BLaER1 (cell line): Measurements from ENCODE around the gene RASAL2.

ENCODE experiments used
- H3K27ac ChIP-seq: shearing (Covaris generic); formaldehyde crosslinking; 2 replicates; pipeline ENCODE4 v1.8.1; 2022
- H3K27me3 ChIP-seq: shearing (Covaris generic); formaldehyde crosslinking; 2 replicates; pipeline ENCODE4 v1.8.1; 2022
- H3K36me3 ChIP-seq: shearing (Covaris generic); formaldehyde crosslinking; 2 replicates; pipeline ENCODE4 v1.8.1; 2022
- H3K4me1 ChIP-seq: shearing (Covaris generic); formaldehyde crosslinking; 2 replicates; pipeline ENCODE4 v1.8.1; 2022
- H3K4me2 ChIP-seq: shearing (Covaris generic); formaldehyde crosslinking; 2 replicates; pipeline ENCODE4 v1.8.1; 2022
- H3K4me3 ChIP-seq: shearing (Covaris generic); formaldehyde crosslinking; 2 replicates; pipeline ENCODE4 v1.8.1; 2022
- H3K9ac ChIP-seq: shearing (Covaris generic); formaldehyde crosslinking; 2 replicates; pipeline ENCODE4 v1.8.1; 2022
- H3K9me3 ChIP-seq: shearing (Covaris generic); formaldehyde crosslinking; 2 replicates; pipeline ENCODE4 v1.8.1; 2022
- H4K20me1 ChIP-seq: shearing (Covaris generic); formaldehyde crosslinking; 2 replicates; pipeline ENCODE4 v1.8.1; 2022
- Cebpa-rat ChIP-seq: shearing (Covaris generic); IDR thresholded peaks from 2 replicates; pipeline ENCODE4 v1.8.1; 2022

RASAL2 gene

GRCh38 chr1:178407655-178408054, 313.8 kb downstream of the RASAL2 start:
- peak overlapping the region; percentile 93 for H3K27ac ChIP-seq
- no peaks in the 10 kb centered on the region for H4K20me1 ChIP-seq
- no peak for TF ChIP-seq Cebpa-rat
- H3K36me3 ChIP-seq, result peaks cover 18% of the 10 kb centered on the region
- peaks cover 63% of the 10 kb centered on the region for H3K4me1 ChIP-seq
- no peaks in the 10 kb centered on the region for H3K27me3 ChIP-seq
- H3K4me2 ChIP-seq, result peak overlapping the region; percentile 63
- peak overlapping the region; percentile 81 for H3K9ac ChIP-seq
- H3K4me3 ChIP-seq, result peak overlapping the region; percentile 66
- peaks cover 50% of the 10 kb centered on the region for H3K9me3 ChIP-seq

- Histone ChIP-seq H3K27ac (peak overlapping the region; percentile 93), H3K27me3 (no peaks in the 10 kb centered on the region), H4K20me1 (no peaks in the 10 kb centered on the region), H3K9me3 (peaks cover 52% of the 10 kb centered on the region), H3K9ac (peak overlapping the region; percentile 57), H3K4me3 (0 out of 2 replicates have a peak overlapping the region, but pooled peaks have one; percentile 23), H3K4me2 (peak overlapping the region; percentile 63), H3K4me1 (peaks cover 68% of the 10 kb centered on the region), H3K36me3 (peaks cover 14% of the 10 kb centered on the region)
- peak; percentile 38; the same call in 1 of the 2 replicates for TF ChIP-seq Cebpa-rat
Measured at GRCh38 chr1:178408871-178409270, 315.0 kb downstream of the RASAL2 start.

- Histone ChIP-seq H4K20me1 (no peaks in the 10 kb centered on the region), H3K27me3 (no peaks in the 10 kb centered on the region), H3K4me3 (peak overlapping the region; percentile 23; the same call in 1 of the 2 replicates), H3K4me2 (peak overlapping the region; percentile 63), H3K36me3 (peaks cover 9% of the 10 kb centered on the region), H3K27ac (peak overlapping the region; percentile 93), H3K9me3 (peaks cover 45% of the 10 kb centered on the region), H3K9ac (peak overlapping the region; percentile 57; the same call in 1 of the 2 replicates), H3K4me1 (peaks cover 68% of the 10 kb centered on the region)
- TF ChIP-seq Cebpa-rat, result no peak
Measured at GRCh38 chr1:178409541-178409940, 315.6 kb downstream of the RASAL2 start.

DNA sequence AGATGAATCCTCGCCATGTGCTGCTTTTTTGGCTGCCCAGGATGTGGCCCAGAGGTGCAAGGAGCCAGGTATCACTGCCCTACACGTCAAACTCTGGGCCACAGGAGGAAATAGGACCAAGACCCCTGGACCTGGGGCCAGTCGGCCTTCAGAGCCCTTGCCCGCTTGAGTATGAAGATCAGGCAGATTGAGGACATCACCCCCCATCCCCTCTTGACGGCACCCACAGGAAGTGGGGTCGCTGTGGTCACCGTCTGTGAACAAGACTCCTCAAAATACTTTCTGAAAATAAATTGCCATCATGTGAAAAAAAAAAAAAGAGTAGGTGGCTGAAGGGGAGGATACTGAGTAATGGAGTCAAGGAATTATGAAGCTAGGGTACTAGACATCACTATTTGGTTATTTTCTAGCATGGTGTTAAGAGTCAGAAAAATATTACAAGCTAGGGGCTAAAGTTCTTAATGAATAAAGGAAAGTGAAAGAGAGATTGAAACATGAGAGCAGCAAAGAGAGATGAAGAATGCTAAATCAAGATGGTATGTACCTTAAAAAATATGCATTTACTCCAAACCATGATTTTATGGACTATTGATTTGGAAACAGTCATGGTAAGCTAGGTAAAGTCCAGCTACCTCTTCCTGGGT, 318.0 kb downstream of the RASAL2 start:
- H3K4me2 ChIP-seq, result peak overlapping the region; percentile 64
- H3K9ac ChIP-seq, result no peak overlapping the region; the same call in 1 of the 2 replicates
- H4K20me1 ChIP-seq, result no peaks in the 10 kb centered on the region
- no peak for TF ChIP-seq Cebpa-rat
- no peaks in the 10 kb centered on the region; the same call in 1 of the 2 replicates for H3K36me3 ChIP-seq
- peaks cover 39% of the 10 kb centered on the region for H3K9me3 ChIP-seq
- no peaks in the 10 kb centered on the region for H3K27me3 ChIP-seq
- peaks cover 51% of the 10 kb centered on the region for H3K4me1 ChIP-seq
- H3K4me3 ChIP-seq, result no peak overlapping the region; the same call in 1 of the 2 replicates
- peak overlapping the region; percentile 75 for H3K27ac ChIP-seq

DNA sequence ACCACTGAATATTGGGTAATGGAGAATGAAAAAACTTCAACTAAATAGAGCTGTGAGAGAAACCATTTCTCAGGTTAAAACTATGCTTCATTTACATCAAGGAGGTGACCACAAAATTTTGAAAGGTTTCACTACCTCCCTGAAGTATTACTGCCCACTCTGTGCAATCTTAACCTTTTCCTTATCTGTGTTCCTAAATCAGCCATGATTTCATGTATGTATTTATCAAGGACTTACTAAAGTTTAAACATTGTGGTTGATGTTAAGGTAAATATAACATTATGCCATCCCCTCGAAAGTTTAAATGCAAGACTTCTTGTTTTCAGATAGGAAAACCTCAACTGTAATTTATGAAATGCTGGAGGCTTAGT, 318.5 kb downstream of the RASAL2 start:
- Histone ChIP-seq H3K9me3 (peaks cover 45% of the 10 kb centered on the region), H3K4me1 (peaks cover 51% of the 10 kb centered on the region), H3K4me2 (peak overlapping the region; percentile 64), H3K27ac (peak overlapping the region; percentile 75), H3K4me3 (no peak overlapping the region), H3K27me3 (no peaks in the 10 kb centered on the region), H3K36me3 (no peaks in the 10 kb centered on the region; the same call in 1 of the 2 replicates), H4K20me1 (no peaks in the 10 kb centered on the region), H3K9ac (0 out of 2 replicates have a peak overlapping the region, but pooled peaks have one; percentile 9)
- no peak for TF ChIP-seq Cebpa-rat

- TF ChIP-seq Cebpa-rat, result no peak
- H3K9me3 ChIP-seq, result peaks cover 15% of the 10 kb centered on the region; the same call in 1 of the 2 replicates
- H3K4me1 ChIP-seq, result peaks cover 3% of the 10 kb centered on the region
- H3K4me3 ChIP-seq, result no peak overlapping the region
- no peak overlapping the region for H3K4me2 ChIP-seq
- no peak overlapping the region for H3K9ac ChIP-seq
- no peaks in the 10 kb centered on the region for H3K27me3 ChIP-seq
- H3K36me3 ChIP-seq, result no peaks in the 10 kb centered on the region
- H3K27ac ChIP-seq, result no peak overlapping the region
- no peaks in the 10 kb centered on the region for H4K20me1 ChIP-seq
Measured at GRCh38 chr1:178417858-178418257, 324.0 kb downstream of the RASAL2 start.

- H3K27me3 ChIP-seq, result no peaks in the 10 kb centered on the region
- no peak overlapping the region for H3K27ac ChIP-seq
- no peak overlapping the region for H3K4me2 ChIP-seq
- peaks cover 13% of the 10 kb centered on the region; the same call in 1 of the 2 replicates for H3K9me3 ChIP-seq
- H3K36me3 ChIP-seq, result no peaks in the 10 kb centered on the region
- no peak for TF ChIP-seq Cebpa-rat
- no peak overlapping the region for H3K4me3 ChIP-seq
- H3K4me1 ChIP-seq, result no peaks in the 10 kb centered on the region
- no peak overlapping the region for H3K9ac ChIP-seq
- no peaks in the 10 kb centered on the region for H4K20me1 ChIP-seq
Measured at GRCh38 chr1:178418284-178418955, 324.5 kb downstream of the RASAL2 start.

GRCh38 chr1:178434360-178434759, 340.5 kb downstream of the RASAL2 start:
- H3K9me3 ChIP-seq, result no peaks in the 10 kb centered on the region

DNA sequence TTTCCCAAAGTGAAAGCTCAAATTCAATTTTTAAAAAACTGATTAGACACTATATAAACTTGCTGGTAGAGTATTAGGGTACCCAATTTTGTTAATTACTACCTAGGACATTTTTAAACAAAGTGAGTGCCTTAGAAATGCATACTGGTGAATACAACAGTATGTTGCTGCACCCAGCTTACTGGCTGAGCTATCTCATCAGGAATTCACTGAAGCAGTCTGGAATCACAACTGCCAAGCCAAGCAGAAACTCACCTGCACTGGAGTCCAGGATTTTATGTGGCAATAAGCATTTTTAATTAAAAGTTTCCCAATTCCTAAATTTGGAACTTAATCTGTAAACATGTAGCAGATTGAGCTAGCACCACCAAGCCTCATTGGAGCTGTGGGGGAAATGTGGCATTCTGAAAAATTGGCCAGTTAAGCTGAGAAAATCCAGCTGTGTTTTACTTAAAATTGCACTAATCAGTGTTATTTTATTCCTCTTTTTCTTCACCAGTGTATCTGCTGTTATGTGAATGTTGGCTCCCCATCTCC, 341.1 kb downstream of the RASAL2 start:
- no peak overlapping the region for H3K9ac ChIP-seq
- no peak for TF ChIP-seq Cebpa-rat
- H3K4me2 ChIP-seq, result no peak overlapping the region
- H3K27ac ChIP-seq, result no peak overlapping the region
- no peaks in the 10 kb centered on the region for H3K4me1 ChIP-seq
- H3K4me3 ChIP-seq, result no peak overlapping the region
- H3K9me3 ChIP-seq, result no peaks in the 10 kb centered on the region
- no peaks in the 10 kb centered on the region for H4K20me1 ChIP-seq
- H3K36me3 ChIP-seq, result no peaks in the 10 kb centered on the region
- no peaks in the 10 kb centered on the region for H3K27me3 ChIP-seq

More at GRCh38 chr1:178434360-178434759, 340.5 kb downstream of the RASAL2 start:
- H3K27me3 ChIP-seq, result no peaks in the 10 kb centered on the region
- H3K9ac ChIP-seq, result no peak overlapping the region
- H3K4me1 ChIP-seq, result no peaks in the 10 kb centered on the region
- H3K4me2 ChIP-seq, result no peak overlapping the region
- H3K36me3 ChIP-seq, result no peaks in the 10 kb centered on the region
- TF ChIP-seq Cebpa-rat, result no peak
- H4K20me1 ChIP-seq, result no peaks in the 10 kb centered on the region
- H3K4me3 ChIP-seq, result no peak overlapping the region
- no peak overlapping the region for H3K27ac ChIP-seq

DNA sequence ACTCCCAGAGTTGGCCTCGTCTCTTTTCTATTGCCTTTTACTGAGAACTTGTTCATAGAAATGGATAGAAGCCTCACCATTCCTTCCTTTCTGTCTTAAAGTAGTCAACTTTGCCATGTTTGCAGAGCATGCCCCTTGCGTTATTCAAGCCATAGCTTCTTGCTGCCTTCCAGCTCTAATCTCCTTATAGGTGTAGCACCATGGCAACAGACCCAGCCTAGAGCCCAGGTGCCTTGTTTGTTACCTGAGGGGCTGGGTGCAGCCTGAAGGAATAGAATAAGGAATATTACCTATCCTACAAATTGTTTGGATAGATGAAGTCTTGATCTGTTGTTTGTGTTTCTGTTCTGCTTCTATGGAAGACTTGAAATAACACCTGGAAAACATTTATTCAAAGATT, 343.0 kb downstream of the RASAL2 start:
- Histone ChIP-seq H3K9ac (no peak overlapping the region), H3K4me2 (no peak overlapping the region), H3K27me3 (no peaks in the 10 kb centered on the region), H3K36me3 (no peaks in the 10 kb centered on the region), H3K4me1 (no peaks in the 10 kb centered on the region), H3K27ac (no peak overlapping the region), H3K9me3 (0 out of 2 replicates have a peak, but pooled peaks cover 2% of the 10 kb centered on the region), H3K4me3 (no peak overlapping the region), H4K20me1 (no peaks in the 10 kb centered on the region)
- no peak for TF ChIP-seq Cebpa-rat
